Natural killer cell treated with Interleukin-12 subunit alpha and Interleukin-12 subunit beta and Interleukin-15 and Interleukin-18, amount 100 ng/mL, for 72 hours (primary cell): ENCODE measurements around the gene HLX. TPM values are rescaled to one million over a fixed set of nuclear protein-coding genes. Genes with fewer than 3 reads are reported as not detected.

ENCODE experiments used
- ATAC-seq, 2 donors: fragments of 150-1000 bp; cut with Tn5 transposase in 1 of 2; sonication (Bioruptor Pico), chemical (Tn5 transposase) in 1 of 2; 2 replicates each; pipeline ENCODE4 v1.10.0; 2021
- DNase-seq: peaks from one replicate; pipeline ENCODE4 v3.0.0; 2022; ENCODE audit warnings: low spot score
- H3K27ac Mint-ChIP-seq, 2 donors: 1 replicate in 1 of 2; 2 replicates in 1 of 2; pipeline ENCODE4 v1.8.0; 2022; ENCODE audit warnings: mixed read lengths in 2 of 2, mild to moderate bottlenecking in 1 of 2, moderate library complexity in 1 of 2
- H3K27me3 Mint-ChIP-seq, 2 donors: 1 replicate in 1 of 2; 2 replicates in 1 of 2; pipeline ENCODE4 v1.8.0; 2022; ENCODE audit warnings: mixed read lengths in 2 of 2
- H3K36me3 Mint-ChIP-seq: one replicate; pipeline ENCODE4 v1.8.0; 2022; ENCODE audit warnings: mixed read lengths
- H3K4me1 Mint-ChIP-seq, 2 donors: 1 replicate in 1 of 2; 2 replicates in 1 of 2; pipeline ENCODE4 v1.8.0; 2022; ENCODE audit warnings: low read depth in 2 of 2, mixed read lengths in 2 of 2, mild to moderate bottlenecking in 1 of 2
- H3K4me3 Mint-ChIP-seq: one replicate; pipeline ENCODE4 v1.8.0; 2022; ENCODE audit warnings: mixed read lengths
- H3K9me3 Mint-ChIP-seq: 2 replicates; pipeline ENCODE4 v1.8.0; 2022; ENCODE audit warnings: mixed read lengths
- total RNA-seq, 2 donors: library from RNA; stranded (reverse); gene quantifications; one replicate each; pipeline ENCODE4 v1.2.3, GENCODE V29; 2022

Gene HLX
- total RNA-seq, 2 donors from 2014 or later, result 3.9 to 5.5 TPM

DNA sequence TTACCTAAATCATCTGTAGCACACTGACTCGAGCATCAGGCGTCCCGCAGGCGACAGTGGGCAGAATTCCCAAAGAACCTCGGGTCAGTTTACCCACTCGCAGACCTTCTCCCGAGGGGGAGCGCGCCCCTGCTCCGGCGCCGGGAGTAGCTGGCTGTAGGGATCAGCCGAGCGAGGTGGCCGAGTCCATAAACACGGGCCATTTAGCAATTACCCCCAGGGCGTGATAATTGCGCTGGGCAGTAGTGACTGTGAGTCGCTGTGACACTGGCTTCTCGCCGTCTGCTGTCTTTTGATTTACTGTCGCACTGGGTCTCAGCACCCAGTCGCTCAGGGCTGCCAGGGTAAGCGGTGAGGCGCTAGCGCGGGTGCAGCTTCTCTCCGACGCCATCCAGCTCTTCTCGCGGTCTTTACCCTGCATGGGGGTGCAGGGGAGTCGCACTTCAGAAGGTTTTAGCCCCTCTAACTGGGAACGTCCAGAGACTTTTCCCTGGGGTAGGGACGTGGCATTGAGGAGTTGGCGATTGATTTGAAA lies 16.2 kb downstream of the HLX start:
- DNase-seq (no peak), ATAC-seq (no peak)
- H3K4me1 Mint-ChIP-seq, result no peaks in the 10 kb centered on the region
- H3K4me3 Mint-ChIP-seq, result no peak overlapping the region
- H3K27ac Mint-ChIP-seq, result no peak overlapping the region
- H3K27me3 Mint-ChIP-seq, result peaks cover 44 to 68% of the 10 kb centered on the region in 2 donors
- peaks cover 3% of the 10 kb centered on the region for H3K9me3 Mint-ChIP-seq
- H3K36me3 Mint-ChIP-seq, result no peaks in the 10 kb centered on the region

DNA sequence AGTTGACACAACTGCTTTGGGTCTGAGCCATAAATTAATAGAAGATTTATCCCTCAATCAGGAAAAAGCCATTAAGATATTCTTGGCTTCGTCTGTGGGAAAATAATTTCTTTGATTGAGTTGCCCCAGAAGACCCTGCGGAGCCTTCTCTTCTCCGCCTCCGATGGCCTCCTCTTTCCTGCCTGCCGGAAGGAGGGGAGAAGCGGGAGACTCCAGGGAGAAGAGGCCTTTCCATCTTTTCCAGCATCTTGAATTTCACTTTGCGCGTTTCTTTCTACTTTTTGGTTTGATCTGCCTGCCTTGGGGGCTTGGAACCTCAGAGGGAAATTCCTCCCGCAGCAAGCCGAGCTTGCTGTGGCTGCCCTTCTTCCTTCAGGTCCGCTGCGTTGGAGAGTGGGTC lies 16.8 kb downstream of the HLX start:
- H3K36me3 Mint-ChIP-seq, result no peaks in the 10 kb centered on the region
- no peaks in the 10 kb centered on the region for H3K4me1 Mint-ChIP-seq
- peaks cover 5% of the 10 kb centered on the region for H3K9me3 Mint-ChIP-seq
- no peak overlapping the region for H3K27ac Mint-ChIP-seq
- ATAC-seq (no peak), DNase-seq (no peak)
- no peak overlapping the region for H3K4me3 Mint-ChIP-seq
- peaks cover 43 to 65% of the 10 kb centered on the region in 2 donors for H3K27me3 Mint-ChIP-seq

DNA sequence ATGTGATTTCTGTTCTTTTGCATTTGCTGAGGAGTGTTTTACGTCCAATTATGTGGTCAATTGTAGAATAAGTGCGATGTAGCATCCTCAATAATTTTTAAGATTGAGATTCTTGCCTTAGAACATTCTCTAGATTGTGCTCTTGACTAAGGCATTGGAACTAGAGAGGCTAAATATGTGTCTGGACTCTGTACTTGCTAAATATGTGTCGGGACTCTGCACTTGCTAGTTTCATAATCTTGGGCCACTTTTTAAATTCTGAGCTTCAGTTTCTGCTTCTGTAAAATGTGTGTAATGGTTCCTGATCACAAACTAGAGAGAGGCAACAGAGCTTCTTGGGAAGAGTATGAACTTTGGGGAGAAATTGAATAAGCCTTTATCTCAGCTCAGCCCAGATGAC lies 21.6 kb downstream of the HLX start:
- H3K9me3 Mint-ChIP-seq, result peaks cover 5% of the 10 kb centered on the region
- H3K4me3 Mint-ChIP-seq, result no peak overlapping the region
- DNase-seq (no peak), ATAC-seq (no peak)
- H3K27me3 Mint-ChIP-seq, result peaks cover 13 to 25% of the 10 kb centered on the region in 2 donors
- no peaks in the 10 kb centered on the region for H3K4me1 Mint-ChIP-seq
- H3K36me3 Mint-ChIP-seq, result no peaks in the 10 kb centered on the region
- no peak overlapping the region for H3K27ac Mint-ChIP-seq

DNA sequence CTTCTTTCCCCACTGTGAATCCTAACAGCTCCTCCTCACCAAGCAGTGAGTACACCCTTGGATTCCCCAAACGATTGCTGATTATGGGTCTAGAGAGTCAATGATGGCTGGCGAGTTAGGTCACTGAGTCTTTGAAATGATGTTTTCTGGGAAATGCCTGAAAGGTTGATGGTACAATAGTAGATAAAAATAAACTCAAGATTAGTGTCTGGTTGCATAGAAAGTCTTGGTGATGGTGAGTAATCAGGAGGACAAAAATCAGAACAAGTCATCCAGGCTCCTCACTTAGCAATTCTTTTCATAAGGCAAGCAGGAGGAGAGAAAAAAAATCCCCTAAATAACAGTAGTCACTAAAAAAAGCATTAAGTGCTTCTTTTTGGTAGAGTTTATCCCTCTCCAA lies 22.6 kb downstream of the HLX start:
- DNase-seq, result no peak
- H3K36me3 Mint-ChIP-seq, result no peaks in the 10 kb centered on the region
- peaks cover 5% of the 10 kb centered on the region for H3K9me3 Mint-ChIP-seq
- peaks cover 10 to 21% of the 10 kb centered on the region in 2 donors for H3K27me3 Mint-ChIP-seq
- H3K4me3 Mint-ChIP-seq, result no peak overlapping the region
- no peak overlapping the region for H3K27ac Mint-ChIP-seq
- no peaks in the 10 kb centered on the region for H3K4me1 Mint-ChIP-seq
- no peak for ATAC-seq

DNA sequence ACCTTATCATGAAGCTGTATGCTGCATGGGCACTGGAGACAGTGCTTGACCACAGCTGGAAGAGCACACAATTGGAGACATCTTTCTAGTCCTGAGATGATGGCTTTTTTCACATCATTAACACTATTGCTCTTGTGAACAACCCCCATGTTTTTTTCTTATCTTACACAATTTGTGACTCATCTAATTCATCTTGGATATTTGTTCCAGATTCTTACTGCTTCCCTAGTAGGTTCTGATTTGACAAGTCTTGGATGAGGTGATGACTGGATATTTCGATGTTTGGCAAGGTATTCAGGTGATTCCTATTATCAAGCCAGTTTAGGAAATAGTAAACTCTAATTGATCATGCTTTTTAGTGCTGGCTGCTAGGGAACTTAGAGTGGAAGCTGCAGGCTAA lies 23.7 kb downstream of the HLX start:
- Mint-ChIP-seq H3K9me3 (peaks cover 5% of the 10 kb centered on the region), H3K36me3 (no peaks in the 10 kb centered on the region), H3K27me3 (peaks cover 11 to 15% of the 10 kb centered on the region in 2 donors), H3K4me3 (no peak overlapping the region), H3K4me1 (no peaks in the 10 kb centered on the region), H3K27ac (no peak overlapping the region)
- no peak for ATAC-seq
- DNase-seq, result no peak

DNA sequence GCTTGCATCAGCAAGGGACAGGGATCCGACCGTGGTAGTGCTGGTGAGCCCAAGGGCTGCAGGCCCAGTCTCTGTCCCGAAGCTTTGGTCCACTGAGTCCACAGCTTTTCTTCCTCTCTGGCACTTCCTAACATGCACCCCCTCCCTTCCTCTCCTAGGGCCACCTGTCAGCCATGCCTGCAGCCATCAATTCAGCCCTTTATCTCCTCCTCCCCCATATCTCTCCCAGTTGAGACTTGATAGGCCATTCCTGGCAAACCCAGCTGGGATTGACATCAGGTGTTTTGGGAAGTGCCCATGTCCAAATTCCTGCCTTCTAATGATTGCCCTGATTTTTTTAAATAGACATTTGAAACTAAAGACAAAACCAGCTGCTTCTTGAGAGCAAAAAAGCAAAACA lies 25.6 kb downstream of the HLX start:
- Mint-ChIP-seq H3K4me1 (no peaks in the 10 kb centered on the region), H3K36me3 (no peaks in the 10 kb centered on the region), H3K4me3 (no peak overlapping the region), H3K27ac (no peak overlapping the region), H3K9me3 (peaks cover 5% of the 10 kb centered on the region), H3K27me3 (peaks cover 11 to 16% of the 10 kb centered on the region in 2 donors)
- DNase-seq (no peak), ATAC-seq (no peak)

DNA sequence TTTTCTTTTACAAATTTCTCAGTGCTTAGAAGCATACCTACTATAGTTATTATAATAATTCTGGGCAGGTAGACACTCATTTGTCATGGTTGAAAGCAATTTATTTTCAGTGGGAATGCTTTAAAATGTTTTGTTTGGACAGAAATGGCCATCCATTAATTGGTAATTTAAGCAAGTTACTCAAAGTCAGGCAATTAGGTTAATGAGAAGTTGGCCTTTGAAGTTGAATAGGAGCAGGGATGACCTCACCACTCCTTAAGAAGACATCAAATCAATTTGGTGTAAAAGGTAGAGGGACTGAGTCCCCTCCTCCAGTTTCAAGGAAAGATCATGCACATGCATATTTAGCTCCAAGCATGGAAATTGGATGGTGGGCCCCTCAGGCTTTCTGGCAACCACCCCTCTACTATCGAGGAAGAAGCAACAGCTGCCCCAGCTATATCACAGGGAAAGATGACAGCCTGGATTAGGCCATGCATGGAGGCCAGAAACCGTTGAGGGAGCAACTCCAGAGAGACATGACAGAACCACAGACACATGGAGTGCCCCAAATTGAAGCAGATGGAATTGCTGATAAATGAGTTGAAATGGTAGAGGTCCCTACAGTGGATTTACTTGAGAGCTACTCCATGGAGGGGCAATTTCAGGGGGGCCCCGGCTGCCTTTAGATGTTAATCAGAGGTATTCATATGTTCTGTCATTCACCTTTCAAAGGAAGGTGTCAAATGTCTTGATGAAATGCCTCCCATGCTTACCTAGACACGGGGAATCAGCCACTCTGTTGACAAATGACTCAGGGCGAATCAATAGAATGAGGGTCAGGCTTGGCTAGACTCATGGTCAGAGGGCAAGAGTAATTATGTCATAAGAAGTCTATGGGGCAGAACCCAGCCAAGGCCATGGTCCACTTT lies 26.7 kb downstream of the HLX start:
- Mint-ChIP-seq H3K4me3 (no peak overlapping the region), H3K27ac (no peak overlapping the region), H3K36me3 (no peaks in the 10 kb centered on the region), H3K9me3 (no peaks in the 10 kb centered on the region), H3K4me1 (no peaks in the 10 kb centered on the region), H3K27me3 (peaks cover 7 to 8% of the 10 kb centered on the region in 2 donors)
- ATAC-seq, result no peak
- DNase-seq, result no peak

DNA sequence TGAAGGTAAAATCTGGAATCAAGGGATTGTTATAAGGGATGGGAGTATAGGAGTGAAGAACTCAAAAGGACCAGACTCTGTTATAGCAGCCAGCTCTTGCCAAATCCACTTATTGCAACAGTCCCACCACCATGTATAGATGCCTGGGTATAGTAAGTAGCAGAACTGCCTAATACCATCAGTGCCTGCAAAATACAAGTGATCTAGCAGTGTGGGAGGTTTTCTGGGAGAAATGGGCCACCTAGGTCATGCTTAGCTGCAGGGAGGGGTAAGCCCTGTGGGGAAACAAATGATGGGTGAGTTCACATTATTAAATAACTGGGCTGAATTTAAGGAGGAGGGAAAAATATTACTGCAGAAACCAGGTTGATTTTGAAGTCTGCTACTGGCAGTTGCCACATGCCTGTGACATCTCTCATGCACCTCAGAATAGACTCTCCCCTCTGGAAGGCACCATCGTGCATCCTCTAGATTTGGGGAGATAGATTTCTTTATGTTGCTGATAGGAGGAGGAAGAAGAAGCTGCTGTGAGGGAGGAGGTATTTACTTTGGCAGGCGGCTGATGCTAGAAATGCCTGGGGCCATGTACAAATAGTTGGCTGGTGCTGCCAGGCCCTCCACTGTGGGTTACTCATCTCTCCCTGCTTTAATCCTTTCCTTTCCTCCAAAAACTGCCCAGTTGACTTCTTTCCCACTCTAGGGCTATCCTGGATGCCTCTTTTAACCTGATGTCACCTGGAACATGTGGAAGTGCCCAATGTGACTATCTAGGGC lies 27.5 kb downstream of the HLX start:
- Mint-ChIP-seq H3K4me3 (no peak overlapping the region), H3K36me3 (no peaks in the 10 kb centered on the region), H3K4me1 (no peaks in the 10 kb centered on the region), H3K27ac (no peak overlapping the region), H3K9me3 (no peaks in the 10 kb centered on the region), H3K27me3 (peaks cover 7 to 8% of the 10 kb centered on the region in 2 donors)
- DNase-seq, result no peak
- ATAC-seq, result peak in 1 of 2 donors; percentile 57

DNA sequence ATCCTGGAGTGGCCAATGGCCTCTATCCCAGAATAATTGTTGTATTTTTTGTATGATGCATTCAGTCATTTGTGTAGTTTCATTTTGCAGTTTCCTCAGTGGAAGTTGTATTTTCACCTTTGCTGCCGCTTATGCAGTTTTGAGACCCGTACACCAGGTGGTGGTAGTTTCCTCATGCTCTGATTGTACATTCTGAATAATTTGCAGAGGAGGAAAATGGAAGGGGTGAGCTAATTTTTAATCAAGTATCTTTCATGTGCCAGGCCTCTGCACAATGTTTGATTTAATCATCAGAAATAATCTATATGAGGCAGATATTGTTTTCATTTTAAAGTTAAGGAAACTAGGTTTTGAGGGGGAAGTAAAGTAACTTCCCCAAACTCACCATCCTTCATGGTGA lies 29.5 kb downstream of the HLX start:
- H3K9me3 Mint-ChIP-seq, result no peaks in the 10 kb centered on the region
- no peak for ATAC-seq
- DNase-seq, result no peak
- H3K36me3 Mint-ChIP-seq, result no peaks in the 10 kb centered on the region
- H3K27me3 Mint-ChIP-seq, result peaks cover 7 to 12% of the 10 kb centered on the region in 2 donors
- H3K4me3 Mint-ChIP-seq, result no peak overlapping the region
- no peaks in the 10 kb centered on the region for H3K4me1 Mint-ChIP-seq
- H3K27ac Mint-ChIP-seq, result no peak overlapping the region

DNA sequence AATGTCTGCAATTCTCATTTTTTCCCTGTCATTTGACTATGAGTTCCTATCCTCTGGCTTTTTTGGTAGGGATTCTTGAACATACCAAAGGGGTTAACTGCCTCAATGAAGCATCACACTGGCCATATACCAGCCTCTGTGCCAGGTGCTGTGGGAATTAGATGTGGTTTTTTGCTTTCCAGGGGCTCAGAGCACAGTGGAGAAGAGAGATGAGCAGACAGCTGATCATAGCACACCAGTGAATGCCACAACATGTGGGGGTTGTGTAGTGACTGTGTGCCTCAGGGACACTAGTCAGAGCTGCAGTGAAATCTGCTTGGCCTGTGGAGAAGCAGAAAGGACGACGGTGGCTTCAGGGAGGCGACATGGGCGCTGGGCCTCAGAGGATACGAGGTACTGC lies 30.8 kb downstream of the HLX start:
- Mint-ChIP-seq H3K27me3 (peaks cover 14 to 20% of the 10 kb centered on the region in 2 donors), H3K27ac (no peak overlapping the region), H3K36me3 (no peaks in the 10 kb centered on the region), H3K4me1 (no peaks in the 10 kb centered on the region), H3K9me3 (no peaks in the 10 kb centered on the region), H3K4me3 (no peak overlapping the region)
- no peak for DNase-seq
- no peak for ATAC-seq

DNA sequence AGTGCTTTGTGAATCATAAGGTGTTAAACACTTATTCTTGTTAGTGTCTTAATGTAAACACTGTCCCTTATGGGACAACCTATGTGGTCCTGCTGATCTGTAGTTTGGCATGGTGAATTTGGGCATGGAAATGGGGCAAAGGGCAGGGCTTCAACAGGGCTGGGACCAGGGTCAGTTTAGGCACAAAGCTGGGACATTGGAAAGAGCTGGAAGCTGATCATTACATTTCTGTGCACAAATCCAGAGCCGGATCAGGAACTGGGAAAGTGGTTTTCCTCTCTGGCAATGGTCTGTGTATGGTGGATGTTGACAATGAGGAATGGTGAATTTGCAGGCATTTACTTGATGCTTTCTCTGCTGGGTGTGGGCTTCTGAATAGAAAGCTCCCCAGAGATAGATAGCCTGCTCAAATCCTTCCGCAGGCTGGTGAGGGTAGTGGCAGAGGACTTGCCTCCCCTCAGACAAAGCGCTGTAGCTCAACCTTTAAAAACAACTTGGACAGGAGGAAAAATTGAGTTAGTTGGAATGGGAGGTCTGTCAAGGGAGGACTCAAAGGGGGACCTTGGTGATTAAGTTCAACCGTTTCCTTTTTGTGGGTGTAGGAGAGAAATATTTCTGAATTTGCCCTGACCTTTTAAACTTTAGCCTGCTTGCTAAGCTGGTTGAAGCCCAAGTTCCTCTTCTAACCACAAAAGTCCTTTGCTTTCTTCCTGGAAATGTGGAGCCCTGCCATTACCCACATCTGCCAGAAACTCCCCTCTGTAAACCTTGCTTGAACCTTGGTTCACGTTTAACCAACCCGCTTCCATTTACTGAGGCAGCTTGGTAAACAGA lies 35.3 kb downstream of the HLX start:
- Mint-ChIP-seq H3K9me3 (no peaks in the 10 kb centered on the region), H3K27ac (no peak overlapping the region), H3K36me3 (no peaks in the 10 kb centered on the region), H3K4me1 (no peaks in the 10 kb centered on the region), H3K4me3 (peak overlapping the region; percentile 3), H3K27me3 (peaks cover 9 to 22% of the 10 kb centered on the region in 2 donors)
- DNase-seq (no peak), ATAC-seq (no peak)

DNA sequence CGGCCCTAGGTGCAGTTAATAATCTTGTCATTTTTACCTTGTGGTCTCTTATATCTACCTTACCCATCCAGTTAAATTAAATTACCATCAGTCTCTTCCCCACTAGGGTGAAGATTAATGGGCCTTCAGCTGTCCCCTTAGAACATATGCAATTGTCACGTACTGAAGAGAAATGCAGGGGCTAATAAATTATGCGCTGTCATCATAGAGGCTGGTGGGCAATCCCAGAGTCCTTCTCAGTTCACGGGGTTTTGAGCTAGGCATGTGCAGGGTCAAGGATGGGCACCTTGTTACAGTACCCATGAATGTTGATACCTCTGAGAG lies 35.8 kb downstream of the HLX start:
- peaks cover 15 to 20% of the 10 kb centered on the region in 2 donors for H3K27me3 Mint-ChIP-seq

DNA sequence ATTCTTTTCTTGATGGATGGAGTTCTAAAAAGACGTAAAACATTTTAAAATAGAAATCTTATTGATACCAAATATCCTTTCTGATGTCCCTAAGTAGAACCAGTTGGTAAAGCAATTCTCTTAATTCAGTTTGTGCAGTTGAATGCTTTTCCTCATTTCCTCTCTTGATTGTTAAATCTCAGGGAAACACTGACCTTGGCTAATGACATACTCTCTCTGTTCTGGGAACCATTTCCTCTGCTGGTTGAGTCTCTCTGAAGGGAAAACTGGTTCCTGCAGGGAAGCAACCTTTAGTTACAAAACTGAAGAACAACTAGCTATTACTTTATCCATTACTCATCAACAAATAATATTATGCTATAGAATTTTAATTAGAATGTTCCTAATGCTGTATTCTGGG lies 36.7 kb downstream of the HLX start:
- H3K27me3 Mint-ChIP-seq, result peaks cover 19 to 21% of the 10 kb centered on the region in 2 donors
- no peak overlapping the region for H3K4me3 Mint-ChIP-seq
- no peaks in the 10 kb centered on the region for H3K36me3 Mint-ChIP-seq
- H3K4me1 Mint-ChIP-seq, result no peaks in the 10 kb centered on the region
- ATAC-seq (no peak), DNase-seq (no peak)
- H3K27ac Mint-ChIP-seq, result no peak overlapping the region
- no peaks in the 10 kb centered on the region for H3K9me3 Mint-ChIP-seq

More for the DNA sequence above, 35.8 kb downstream of the HLX start:
- ATAC-seq (no peak), DNase-seq (no peak)
- Mint-ChIP-seq H3K27ac (no peak overlapping the region), H3K36me3 (no peaks in the 10 kb centered on the region), H3K9me3 (no peaks in the 10 kb centered on the region), H3K4me1 (no peaks in the 10 kb centered on the region), H3K4me3 (no peak overlapping the region)
